Activated T-cell treated with anti-CD3 and anti-CD28 coated beads for 24 hours (primary cell): ENCODE data around the gene RAB17.
A peak's percentile ranks its signal among the peaks of the same experiment; 100 is the strongest.
"Not testable (repeated sequence)": the region's sequence is repeated elsewhere in the genome, so short reads cannot be mapped to it uniquely, and the experiment has no call there.

Experiments used
- DNase-seq: peaks from one replicate; pipeline ENCODE4 v3.0.0-alpha.2; 2020; ENCODE audit warnings: low read depth

Gene RAB17

GRCh38 chr2:237624565-237624964 is 34.0 kb upstream of the RAB17 start:
- no peak for DNase-seq

GRCh38 chr2:237623428-237624403 is 33.2 kb upstream of the RAB17 start:
- DNase-seq, result no peak

DNA sequence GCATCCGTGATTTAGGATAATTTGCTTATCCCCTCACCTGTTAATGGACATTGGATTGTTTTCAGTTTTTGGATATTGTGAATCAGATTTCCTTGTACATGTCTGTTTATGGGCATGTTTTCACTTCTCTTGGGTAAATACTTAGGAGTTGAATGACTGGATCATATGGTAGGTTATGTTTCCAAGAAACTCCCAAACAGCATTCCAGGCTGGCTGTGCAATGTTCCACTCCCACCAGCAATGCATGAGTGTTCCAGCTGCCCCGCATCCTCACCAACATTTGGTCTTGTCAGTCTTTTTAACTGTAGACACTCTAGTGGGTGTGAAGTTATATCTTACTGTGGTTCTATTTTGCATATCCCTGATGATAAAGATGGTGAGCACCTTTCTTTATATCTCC is 27.9 kb upstream of the RAB17 start:
- DNase-seq, result no peak

DNA sequence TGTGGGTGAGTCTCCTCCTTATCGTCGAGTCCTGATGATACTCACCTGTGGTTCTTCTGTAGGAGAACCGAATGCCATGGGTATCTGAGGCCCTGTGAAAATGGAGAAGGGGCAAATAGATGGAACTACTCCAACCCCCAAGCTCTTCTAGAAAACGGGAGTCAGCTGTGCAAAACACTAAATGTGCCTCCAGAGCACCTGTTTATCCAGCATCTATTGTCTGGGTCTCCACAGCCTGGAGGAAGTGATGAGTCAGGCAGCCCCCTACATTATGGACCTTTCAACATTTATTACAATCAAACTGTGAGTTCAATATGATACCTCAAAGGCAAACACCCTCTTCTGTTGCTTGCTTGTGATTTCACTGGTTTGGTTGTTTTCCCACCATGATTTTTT is 27.1 kb upstream of the RAB17 start:
- no peak for DNase-seq

DNA sequence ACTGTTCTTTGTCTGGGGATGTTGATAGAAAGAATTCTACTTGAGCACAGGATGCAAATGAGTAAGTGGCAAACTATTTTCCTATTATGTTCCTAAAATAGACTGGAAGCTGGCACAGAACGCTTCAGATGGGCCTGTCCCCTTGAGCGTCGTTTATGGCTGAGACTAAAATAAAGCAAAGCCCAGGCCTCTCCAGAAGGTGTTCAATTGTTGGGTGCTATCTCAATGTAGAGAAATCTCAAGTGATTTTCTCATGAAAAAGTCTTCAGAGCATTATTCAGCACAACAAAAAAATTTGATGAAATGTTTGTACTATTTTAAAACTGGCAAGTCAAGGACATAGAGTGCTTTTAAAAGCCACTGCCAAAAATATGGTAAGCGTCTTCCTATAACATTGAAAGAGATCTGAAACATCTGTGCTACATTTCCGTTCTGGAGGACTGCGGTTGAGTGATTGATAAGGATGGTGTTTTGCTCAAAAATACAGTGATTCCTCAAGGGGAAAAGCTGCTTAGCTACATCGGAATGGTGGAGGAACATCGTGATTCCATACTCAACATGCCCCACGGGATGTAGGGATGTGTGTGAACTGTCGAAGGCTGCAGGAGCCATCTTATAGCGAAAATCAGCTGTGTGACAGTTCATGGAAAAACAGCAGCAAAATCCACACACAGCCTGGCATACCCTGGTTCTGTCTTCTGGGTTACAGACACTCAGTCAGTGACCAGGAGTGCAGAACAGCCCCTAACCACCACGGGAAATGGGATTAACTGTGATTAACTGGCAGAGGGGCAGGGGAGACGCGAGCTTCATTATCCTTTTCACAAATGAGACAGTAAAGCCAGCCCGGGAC is 26.4 kb upstream of the RAB17 start:
- no peak for DNase-seq

DNA sequence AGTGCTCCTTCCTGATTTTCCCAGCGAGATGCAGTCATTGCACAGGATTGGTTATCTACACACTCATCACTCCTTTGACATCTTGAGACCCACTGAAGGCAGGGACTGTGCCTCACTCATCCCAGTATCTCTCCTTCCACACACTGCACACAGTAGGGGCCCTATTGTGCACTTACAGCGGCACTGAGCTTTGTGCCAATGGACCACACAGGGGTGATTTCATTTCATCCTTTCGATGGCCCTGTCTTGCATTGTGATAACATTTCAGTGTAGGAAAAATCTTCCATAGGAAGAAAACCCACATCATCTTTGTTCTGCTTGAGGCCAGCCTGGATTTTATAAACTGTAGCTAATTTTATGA is 25.8 kb upstream of the RAB17 start:
- no peak for DNase-seq

GRCh38 chr2:237615631-237616249 is 25.2 kb upstream of the RAB17 start:
- no peak for DNase-seq

GRCh38 chr2:237614151-237614720 is 23.7 kb upstream of the RAB17 start:
- DNase-seq, result no peak

- DNase-seq, result no peak
Observed at GRCh38 chr2:237613679-237614078, 23.1 kb upstream of the RAB17 start.

- DNase-seq, result no peak
Observed at GRCh38 chr2:237612527-237613357, 22.2 kb upstream of the RAB17 start.

GRCh38 chr2:237606522-237606921 is 16.0 kb upstream of the RAB17 start:
- not testable (repeated sequence) for DNase-seq

DNA sequence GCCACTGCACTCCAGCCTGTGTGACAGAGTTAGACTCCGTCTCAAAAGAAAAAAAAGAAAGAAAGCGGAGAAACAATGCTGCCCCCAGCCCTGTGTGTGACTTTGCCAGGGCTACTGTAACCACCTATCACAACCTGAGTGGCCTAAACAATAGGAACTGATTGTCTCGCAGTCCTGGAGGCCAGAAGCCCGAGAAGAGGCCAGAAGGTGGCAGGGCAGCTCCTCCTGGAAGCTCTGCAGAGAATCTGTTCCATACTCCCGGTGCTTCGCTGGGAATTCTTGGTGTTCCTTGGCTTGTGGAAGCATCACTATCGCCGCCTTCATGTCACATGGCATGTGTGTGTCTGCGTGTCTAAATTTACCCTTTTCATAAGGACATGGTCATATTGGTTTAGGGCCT is 14.4 kb upstream of the RAB17 start:
- DNase-seq, result no peak

- no peak for DNase-seq
Observed at GRCh38 chr2:237604391-237604790, 13.9 kb upstream of the RAB17 start.

DNA sequence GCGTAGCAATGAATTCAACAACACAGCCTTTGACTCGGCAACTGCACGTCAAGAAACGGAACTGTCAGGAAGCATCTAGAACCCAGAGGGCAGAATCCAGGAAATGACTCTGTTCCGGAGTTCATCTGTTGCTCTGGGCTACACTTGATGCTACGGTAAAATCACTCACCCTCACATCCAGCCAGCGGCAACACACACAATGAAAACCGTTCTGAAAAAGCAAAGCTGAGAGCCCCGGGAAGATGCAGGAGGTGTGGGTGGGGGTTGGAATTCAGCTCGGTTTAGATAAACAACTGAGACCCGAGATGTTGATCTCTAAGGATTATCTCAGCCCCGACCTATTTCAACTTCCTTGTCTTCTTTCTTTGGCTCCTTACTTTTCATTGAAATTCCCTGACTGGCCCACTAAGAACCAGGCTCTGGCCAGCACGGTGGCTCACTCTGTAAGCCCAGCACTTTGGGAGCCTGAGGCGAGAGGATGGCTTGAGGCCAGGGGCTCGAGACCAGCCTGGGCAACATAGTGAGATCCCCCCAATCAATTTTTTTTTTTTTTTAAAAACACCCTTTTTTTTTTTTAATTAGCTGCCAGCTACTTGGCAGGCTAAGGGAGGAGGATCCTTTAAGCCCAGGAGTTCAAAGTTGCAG is 13.3 kb upstream of the RAB17 start:
- peak; percentile 35 for DNase-seq

GRCh38 chr2:237603049-237603717 is 12.6 kb upstream of the RAB17 start:
- no peak for DNase-seq

DNA sequence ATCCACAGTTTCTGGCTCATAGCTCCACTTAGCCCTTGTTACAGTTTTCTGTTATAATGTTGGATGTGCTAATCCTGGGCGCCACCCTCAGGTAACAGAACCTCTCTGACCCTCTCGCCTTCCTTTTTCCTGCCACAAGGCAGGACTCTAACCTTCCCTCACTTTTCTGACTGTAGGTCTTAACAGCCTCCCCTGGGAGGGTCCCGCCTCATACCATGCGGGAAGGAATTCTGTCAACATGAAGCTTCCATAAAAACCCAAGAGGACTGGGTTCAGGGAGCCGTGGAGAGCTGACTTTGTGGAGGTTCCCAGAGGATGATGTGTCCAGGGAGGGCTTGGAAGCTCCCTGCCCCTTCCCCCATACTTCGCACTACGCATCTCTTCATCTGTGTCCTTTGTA is 11.9 kb upstream of the RAB17 start:
- no peak for DNase-seq

- DNase-seq, result no peak
Observed at GRCh38 chr2:237601453-237602116, 11.1 kb upstream of the RAB17 start.

DNA sequence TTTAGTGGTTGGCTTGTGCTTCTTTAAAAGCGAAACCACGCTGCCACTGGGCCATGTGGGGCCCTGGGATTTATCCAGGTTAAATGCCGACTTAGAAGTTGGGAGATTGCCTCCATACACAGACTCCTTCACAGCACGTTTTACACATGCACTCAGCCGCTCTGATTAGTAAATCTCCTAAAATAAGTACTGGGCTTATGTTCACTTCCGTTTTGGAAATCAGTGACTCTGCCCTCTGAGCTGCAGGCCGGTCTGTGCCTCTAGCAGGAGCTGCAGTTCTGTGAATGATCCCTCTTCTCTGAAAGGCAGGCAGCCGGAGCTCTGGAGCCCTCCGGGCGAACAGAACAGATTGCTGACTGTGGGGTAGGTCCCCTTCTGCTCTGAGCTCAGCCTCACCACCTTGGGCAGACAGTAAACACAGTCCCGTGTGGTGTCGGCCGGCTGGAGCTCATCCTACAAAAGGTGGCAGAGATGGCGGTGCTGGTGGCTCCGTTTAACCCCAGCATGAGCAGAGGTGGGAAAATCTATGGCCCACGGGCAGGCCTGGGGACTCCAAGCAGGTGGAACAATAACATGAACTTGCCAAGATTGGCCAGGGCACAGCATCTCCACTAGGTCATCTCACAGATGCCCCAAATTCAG is 9.8 kb upstream of the RAB17 start:
- no peak for DNase-seq

DNA sequence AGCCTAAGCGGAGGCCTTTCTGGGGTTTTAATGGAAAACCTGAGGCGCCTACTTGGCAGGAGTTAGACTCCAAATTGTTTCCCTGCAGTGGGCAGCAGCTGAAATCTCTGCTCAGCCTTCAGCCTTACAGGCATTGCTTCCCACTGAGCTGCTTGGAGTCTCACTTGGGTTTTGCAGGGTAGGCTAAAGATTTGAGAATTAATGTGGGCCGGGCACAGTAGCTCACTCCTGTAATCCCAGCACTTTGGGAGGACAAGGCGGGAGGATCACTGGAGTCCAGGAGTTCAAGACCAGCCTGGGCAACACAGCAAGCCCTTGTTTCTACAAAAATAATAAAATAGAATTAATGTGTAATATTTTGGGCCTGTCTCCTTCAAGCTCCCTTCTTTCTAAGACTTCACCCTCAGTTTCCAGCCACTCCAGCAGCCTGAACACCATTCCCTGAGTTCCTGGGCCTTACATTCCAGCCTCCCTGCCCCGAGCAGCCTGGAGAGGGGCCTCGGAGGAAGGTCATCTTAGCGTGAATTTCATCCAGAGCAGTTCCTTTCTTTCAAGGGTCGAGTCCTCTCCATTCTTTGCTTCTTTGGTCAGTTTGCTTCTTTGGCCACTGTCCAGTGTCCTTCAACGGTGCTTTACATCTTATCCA is 9.1 kb upstream of the RAB17 start:
- no peak for DNase-seq
